Esophagus squamous epithelium (tissue), 4 donors: Measurements from ENCODE around the gene RERE.

Source experiments
- CTCF ChIP-seq, 6 experiments: fragments of 450-650 bp in 4 of 6; fragments of 200-600 bp in 2 of 6; sonication (generic) in 2 of 6; IDR thresholded peaks; one replicate each; pipeline ENCODE4 v1.5.1; 2016 to 2019; ENCODE audit warnings: antibody characterized with exemption in 6 of 6, mild to moderate bottlenecking in 4 of 6, moderate library complexity in 4 of 6
- POLR2A ChIP-seq, 4 donors: fragments of 450-650 bp; IDR thresholded peaks; one replicate each; pipeline ENCODE4 v1.6.1; 2017; ENCODE audit warnings: antibody characterized with exemption in 4 of 4, mild to moderate bottlenecking in 4 of 4, moderate library complexity in 3 of 4

- TF ChIP-seq POLR2A (IDR thresholded peaks at IDR 0.05) (no peak), CTCF (IDR thresholded peaks at IDR 0.05) (no peak)
Measured at GRCh38 chr1:8776104-8776503, 41.3 kb downstream of the RERE start.
